ENCODE measurements around the gene STPG2. TPM values are rescaled to one million over a fixed set of nuclear protein-coding genes. Genes with fewer than 3 reads are reported as not detected.

Gene STPG2
- total and polyA plus RNA-seq, 2 experiments from 2014 or later, result 0.32 TPM; not detected in 1

GRCh38 chr4:98093662-98094061 is 49.6 kb downstream of the STPG2 start:
- Histone ChIP-seq H3K27me3 (replicated peaks; ENCODE audit: insufficient read depth) (no peaks in the 10 kb centered on the region), H3K4me3 (no peak overlapping the region), H3F3A (ENCODE audit: insufficient read depth) (no peaks in the 10 kb centered on the region), H3K9me3 (ENCODE audit: low read depth) (no peaks in the 10 kb centered on the region), H2AFZ (no peak overlapping the region), H3K9ac (no peak overlapping the region), H3K79me2 (ENCODE audit: insufficient read depth) (no peaks in the 10 kb centered on the region), H3K4me1 (ENCODE audit: insufficient read depth) (no peaks in the 10 kb centered on the region), H4K20me1 (ENCODE audit: insufficient read depth) (no peaks in the 10 kb centered on the region), H3K27ac (no peak overlapping the region), H3K36me3 (ENCODE audit: low read depth) (no peaks in the 10 kb centered on the region), H3K9me2 (ENCODE audit: insufficient read depth) (no peaks in the 10 kb centered on the region), H3K4me2 (ENCODE audit: unreplicated experiment) (no peak overlapping the region)
- in situ Hi-C loops (cut with MboI), result no loop called here
- 26 to 28% methylated on average over 2 of the region's 2 CpGs for WGBS, 2 experiments (ENCODE audit: low coverage in 1 of 2, low lambda C conversion rate in 2 of 2, missing lambda C conversion rate in 2 of 2)
- DNase-seq, result no peak
- TF ChIP-seq EZH2 (IDR thresholded peaks at IDR 0.05; ENCODE audit: insufficient read depth, poor library complexity, severe bottlenecking) (no peak), EZH2phosphoT487 (IDR thresholded peaks at IDR 0.05; ENCODE audit: insufficient read depth, low read depth) (no peak)

GRCh38 chr4:98092833-98093439 is 50.3 kb downstream of the STPG2 start:
- Histone ChIP-seq H3K4me1 (ENCODE audit: insufficient read depth) (no peaks in the 10 kb centered on the region), H2AFZ (no peak overlapping the region), H3K4me3 (no peak overlapping the region), H3F3A (ENCODE audit: insufficient read depth) (no peaks in the 10 kb centered on the region), H3K9me2 (ENCODE audit: insufficient read depth) (no peaks in the 10 kb centered on the region), H3K79me2 (ENCODE audit: insufficient read depth) (no peaks in the 10 kb centered on the region), H3K27me3 (replicated peaks; ENCODE audit: insufficient read depth) (no peaks in the 10 kb centered on the region), H3K36me3 (ENCODE audit: low read depth) (no peaks in the 10 kb centered on the region), H3K9ac (no peak overlapping the region), H3K4me2 (ENCODE audit: unreplicated experiment) (no peak overlapping the region), H3K9me3 (ENCODE audit: low read depth) (no peaks in the 10 kb centered on the region), H4K20me1 (ENCODE audit: insufficient read depth) (no peaks in the 10 kb centered on the region), H3K27ac (no peak overlapping the region)
- WGBS, 2 experiments (ENCODE audit: low coverage in 1 of 2, low lambda C conversion rate in 2 of 2, missing lambda C conversion rate in 2 of 2), result 2 to 3% methylated on average over 2 of the region's 2 CpGs
- in situ Hi-C loops (cut with MboI), result no loop called here
- no peak for TF ChIP-seq EZH2phosphoT487 (IDR thresholded peaks at IDR 0.05; ENCODE audit: insufficient read depth, low read depth)
- DNase-seq, result peak; percentile 35

- TF ChIP-seq EZH2phosphoT487 (IDR thresholded peaks at IDR 0.05; ENCODE audit: insufficient read depth, low read depth), result no peak
- in situ Hi-C loops (cut with MboI), result no loop called here
- H3F3A ChIP-seq (ENCODE audit: insufficient read depth), result no peaks in the 10 kb centered on the region
Observed at GRCh38 chr4:98081936-98082335, 61.3 kb downstream of the STPG2 start.

GRCh38 chr4:98068495-98068894 is 74.8 kb downstream of the STPG2 start:
- no peak for DNase-seq
- H3K9me3 ChIP-seq (ENCODE audit: low read depth), result no peaks in the 10 kb centered on the region
- no peak overlapping the region for H3K4me2 ChIP-seq (ENCODE audit: unreplicated experiment)
- in situ Hi-C loops (cut with MboI), result no loop called here
- no peak overlapping the region for H2AFZ ChIP-seq
- H3K9ac ChIP-seq, result no peak overlapping the region
- H3K4me1 ChIP-seq (ENCODE audit: insufficient read depth), result no peaks in the 10 kb centered on the region
- no peak overlapping the region for H3K4me3 ChIP-seq
- H3F3A ChIP-seq (ENCODE audit: insufficient read depth), result no peaks in the 10 kb centered on the region
- no peaks in the 10 kb centered on the region for H3K36me3 ChIP-seq (ENCODE audit: low read depth)
- H4K20me1 ChIP-seq (ENCODE audit: insufficient read depth), result no peaks in the 10 kb centered on the region
- no peaks in the 10 kb centered on the region for H3K79me2 ChIP-seq (ENCODE audit: insufficient read depth)
- TF ChIP-seq EZH2 (IDR thresholded peaks at IDR 0.05; ENCODE audit: insufficient read depth, poor library complexity, severe bottlenecking) (no peak), EZH2phosphoT487 (IDR thresholded peaks at IDR 0.05; ENCODE audit: insufficient read depth, low read depth) (no peak)
- H3K9me2 ChIP-seq (ENCODE audit: insufficient read depth), result no peaks in the 10 kb centered on the region
- no peak overlapping the region for H3K27ac ChIP-seq
- 16 to 20% methylated on average over 2 of the region's 2 CpGs for WGBS, 2 experiments (ENCODE audit: low coverage in 1 of 2, low lambda C conversion rate in 2 of 2, missing lambda C conversion rate in 2 of 2)
- H3K27me3 ChIP-seq (replicated peaks; ENCODE audit: insufficient read depth), result no peaks in the 10 kb centered on the region

More at GRCh38 chr4:98081936-98082335, 61.3 kb downstream of the STPG2 start:
- Histone ChIP-seq H3K4me3 (no peak overlapping the region), H3K27me3 (replicated peaks; ENCODE audit: insufficient read depth) (no peaks in the 10 kb centered on the region), H3K36me3 (ENCODE audit: low read depth) (no peaks in the 10 kb centered on the region), H3K79me2 (ENCODE audit: insufficient read depth) (no peaks in the 10 kb centered on the region), H4K20me1 (ENCODE audit: insufficient read depth) (no peaks in the 10 kb centered on the region), H3K9ac (no peak overlapping the region), H3K4me1 (ENCODE audit: insufficient read depth) (no peaks in the 10 kb centered on the region), H3K9me2 (ENCODE audit: insufficient read depth) (peaks cover 3% of the 10 kb centered on the region; the same call in 1 of the 2 replicates), H3K27ac (no peak overlapping the region), H2AFZ (no peak overlapping the region), H3K9me3 (ENCODE audit: low read depth) (no peaks in the 10 kb centered on the region), H3K4me2 (ENCODE audit: unreplicated experiment) (no peak overlapping the region)
- WGBS, 2 experiments (ENCODE audit: low coverage in 1 of 2, low lambda C conversion rate in 2 of 2, missing lambda C conversion rate in 2 of 2), result 36 to 43% methylated on average over 2 of the region's 2 CpGs
- DNase-seq, result no peak
